A549 (cell line): ENCODE measurements around the gene ANO10. TPM values are rescaled to one million over a fixed set of nuclear protein-coding genes. Genes with fewer than 3 reads are reported as not detected.

ENCODE experiments used
- ATAC-seq, 2 experiments: fragments of 200-7000 bp in 1 of 2; fragments of >200 bp in 1 of 2; cut with Nextera tagmentation in 1 of 2; cut with Tn5 transposase in 1 of 2; 3 replicates each; pipeline versions ENCODE4 v1.8.0 to v1.9.1; 2018 to 2020; ENCODE audit warnings: mild to moderate bottlenecking in 1 of 2, moderate library complexity in 1 of 2
- CTCF ChIA-PET: fragments of 300-600 bp; sonication (Branson Sonifier 250); formaldehyde crosslinking; extraction: SDS; loops from one replicate; lab custom pipeline; 2021; ENCODE audit warnings: antibody characterized with exemption, inconsistent platforms; lab: Yijun Ruan, JAX
- POLR2A ChIA-PET: fragments of 350-600 bp; formaldehyde crosslinking; extraction: SDS; loops from one replicate; lab custom pipeline; 2021; ENCODE audit warnings: antibody characterized with exemption, inconsistent platforms; lab: Yijun Ruan, JAX
- DNase-seq, 2 experiments: peaks; one replicate each; pipeline versions ENCODE4 v3.0.0 to v3.0.0-alpha.2; 2011 to 2016; ENCODE audit warnings: low read depth in 1 of 2, low spot score in 1 of 2
- FAIRE-seq: peaks from 2 replicates; lab custom pipeline; 2011; peaks lifted over from hg19 to GRCh38; lab: Jason Lieb, UNC
- H3K27ac ChIP-seq, 2 experiments: fragments of >200 bp; sonication (Bioruptor Twin); formaldehyde crosslinking; 3 replicates each; pipeline ENCODE4 v1.5.1; 2016 to 2017
- H3K4me1 ChIP-seq: fragments of >200 bp; sonication (Bioruptor Twin); formaldehyde crosslinking; 3 replicates; pipeline ENCODE4 v1.6.1; 2016
- H3K4me2 ChIP-seq: fragments of >200 bp; sonication (Bioruptor Twin); formaldehyde crosslinking; 3 replicates; pipeline ENCODE4 v1.6.1; 2016
- H3K4me3 ChIP-seq: fragments of >200 bp; sonication (Bioruptor Twin); formaldehyde crosslinking; 3 replicates; pipeline ENCODE4 v1.5.1; 2016
- H3K9me3 ChIP-seq: fragments of >200 bp; sonication (Bioruptor Twin); formaldehyde crosslinking; 3 replicates; pipeline ENCODE4 v1.6.1; 2016
- CBX2 ChIP-seq: fragments of 200-600 bp; sonication (generic); IDR thresholded peaks from 2 replicates; pipeline ENCODE4 v1.6.1; 2016; ENCODE audit warnings: low read depth, mild to moderate bottlenecking, borderline replicate concordance
- EHF ChIP-seq: fragments of 250-450 bp; sonication (Bioruptor Pico); IDR thresholded peaks from 2 replicates; pipeline ENCODE4 v1.5.0; 2020; ENCODE audit warnings: mild to moderate bottlenecking
- EHMT2 ChIP-seq: fragments of 200-600 bp; sonication (generic); IDR thresholded peaks from 2 replicates; pipeline ENCODE4 v1.6.1; 2016; ENCODE audit warnings: antibody characterized with exemption, low read depth, mild to moderate bottlenecking, moderate library complexity
- FOSB ChIP-seq: fragments of 250-450 bp; sonication (Bioruptor Pico); IDR thresholded peaks from 2 replicates; pipeline ENCODE4 v1.5.0; 2020; ENCODE audit warnings: mild to moderate bottlenecking, moderate library complexity
- GATA3 ChIP-seq: IDR thresholded peaks from 2 replicates; pipeline ENCODE4 v1.6.1; 2012; ENCODE audit warnings: borderline replicate concordance
- HEYL ChIP-seq: fragments of 250-450 bp; sonication (Bioruptor Pico); IDR thresholded peaks from 2 replicates; pipeline ENCODE4 v1.8.0; 2021; ENCODE audit warnings: mild to moderate bottlenecking, moderate library complexity
- HOXA7 ChIP-seq: fragments of 250-450 bp; sonication (Bioruptor Pico); IDR thresholded peaks from 2 replicates; pipeline ENCODE4 v1.5.0; 2020; ENCODE audit warnings: mild to moderate bottlenecking, moderate library complexity
- HOXB13 ChIP-seq: fragments of 250-450 bp; sonication (Bioruptor Pico); IDR thresholded peaks from 2 replicates; pipeline ENCODE4 v1.5.0; 2020; ENCODE audit warnings: low read depth, mild to moderate bottlenecking, moderate library complexity
- KDM1A ChIP-seq: fragments of 200-600 bp; sonication (generic); IDR thresholded peaks from 2 replicates; pipeline ENCODE4 v1.6.1; 2016; ENCODE audit warnings: low read depth, mild to moderate bottlenecking
- MAFK ChIP-seq: fragments of 450-650 bp; IDR thresholded peaks from 2 replicates; pipeline ENCODE4 v1.6.1; 2014; ENCODE audit not compliant: partially characterized antibody
- MYC ChIP-seq: IDR thresholded peaks from 2 replicates; pipeline ENCODE4 v1.6.1; 2012; ENCODE audit warnings: mild to moderate bottlenecking, inconsistent platforms, low read length, improper control_type of control experiment, borderline replicate concordance
- PBX3 ChIP-seq: IDR thresholded peaks from 2 replicates; pipeline ENCODE4 v1.6.1; 2012
- POLR2AphosphoS2 ChIP-seq: conservative IDR thresholded peaks from 2 replicates; pipeline ENCODE4 v1.6.1; 2012; ENCODE audit warnings: low read length, improper control_type of control experiment, inconsistent platforms
- RARB ChIP-seq: fragments of 250-450 bp; sonication (Bioruptor Pico); IDR thresholded peaks from 2 replicates; pipeline ENCODE4 v1.8.0; 2021; ENCODE audit warnings: mild to moderate bottlenecking, moderate library complexity
- REST ChIP-seq: fragments of 200-600 bp; sonication (generic); IDR thresholded peaks from 2 replicates; pipeline ENCODE4 v1.6.1; 2016; ENCODE audit warnings: antibody characterized with exemption, mild to moderate bottlenecking, moderate library complexity
- RNF2 ChIP-seq: fragments of 200-600 bp; sonication (generic); IDR thresholded peaks from 2 replicates; pipeline ENCODE4 v1.6.1; 2016; ENCODE audit warnings: low read depth, mild to moderate bottlenecking, antibody characterized with exemption, moderate library complexity, borderline replicate concordance
- TFCP2L1 ChIP-seq: fragments of 250-450 bp; sonication (Bioruptor Pico); IDR thresholded peaks from 2 replicates; pipeline ENCODE4 v1.5.0; 2021; ENCODE audit warnings: mild to moderate bottlenecking
- ZFP36 ChIP-seq: fragments of 450-650 bp; IDR thresholded peaks from 2 replicates; pipeline ENCODE4 v1.6.1; 2014; ENCODE audit warnings: borderline replicate concordance; ENCODE audit not compliant: partially characterized antibody
- ZNF302 ChIP-seq: fragments of 250-450 bp; sonication (Bioruptor Pico); IDR thresholded peaks from 2 replicates; pipeline ENCODE4 v1.9.0; 2021; ENCODE audit warnings: inconsistent platforms, mild to moderate bottlenecking, moderate library complexity
- WGBS: methylation state at CpG from one replicate; pipeline ENCODE4 v1.1.6; 2017; ENCODE audit errors: missing lambda C conversion rate; 5-methylcytosine and 5-hydroxymethylcytosine counted together
- polyA plus RNA-seq, 4 experiments: library from polyadenylated mRNA; depleted of rRNA in 3 of 4; stranded (reverse); fragments of >200 nt; fragmentation: RNase III in 1 of 4; extraction: RNeasy Plus Mini Kit Qiagen cat#74134 plus additional on column Dnase treatment in 1 of 4; gene quantifications; 2 replicates in 3 of 4; 3 replicates in 1 of 4; pipeline ENCODE4 v1.2.3, GENCODE V29; 2011 to 2017
- TF ChIP-seq, protein P1 (sequence below): fragments of >200 bp; sonication (Bioruptor Twin); formaldehyde crosslinking; IDR thresholded peaks from 2 replicates; pipeline ENCODE4 v1.6.1; 2016
- TF ChIP-seq, protein P2 (sequence below): fragments of 150-350 bp; IDR thresholded peaks from 2 replicates; pipeline ENCODE4 v1.6.1; 2014; ENCODE audit warnings: low read depth, mild to moderate bottlenecking, low read length

ANO10 gene
- polyA plus RNA-seq, 2 of the 4 experiments (the other 2 are of a cell fraction) = 20.0 to 22.8 TPM

- FAIRE-seq (no peak), ATAC-seq (no peak), DNase-seq (no peak)
- ChIA-PET POLR2A (no interaction called here), CTCF (no interaction called here)
- Histone ChIP-seq H3K9me3 (peaks cover 22% of the 10 kb centered on the region), H3K4me2 (no peak overlapping the region), H3K27ac (no peak overlapping the region), H3K4me1 (no peaks in the 10 kb centered on the region), H3K4me3 (no peak overlapping the region)
- WGBS = 69% methylated on average over 4 of the region's 4 CpGs
- TF ChIP-seq REST (no peak), HOXA7 (no peak), CBX2 (no peak), POLR2AphosphoS2 (no peak), HEYL (CRISPR knock-in tag) (no peak), MYC (no peak), EHMT2 (no peak), GATA3 (no peak), ZFP36 (no peak), RARB (CRISPR knock-in tag) (no peak), KDM1A (no peak), TFCP2L1 (no peak), FOSB (CRISPR knock-in tag) (no peak)
- TF ChIP-seq, protein P1, sequence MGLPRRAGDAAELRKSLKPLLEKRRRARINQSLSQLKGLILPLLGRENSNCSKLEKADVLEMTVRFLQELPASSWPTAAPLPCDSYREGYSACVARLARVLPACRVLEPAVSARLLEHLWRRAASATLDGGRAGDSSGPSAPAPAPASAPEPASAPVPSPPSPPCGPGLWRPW = no peak
- TF ChIP-seq, protein P2, sequence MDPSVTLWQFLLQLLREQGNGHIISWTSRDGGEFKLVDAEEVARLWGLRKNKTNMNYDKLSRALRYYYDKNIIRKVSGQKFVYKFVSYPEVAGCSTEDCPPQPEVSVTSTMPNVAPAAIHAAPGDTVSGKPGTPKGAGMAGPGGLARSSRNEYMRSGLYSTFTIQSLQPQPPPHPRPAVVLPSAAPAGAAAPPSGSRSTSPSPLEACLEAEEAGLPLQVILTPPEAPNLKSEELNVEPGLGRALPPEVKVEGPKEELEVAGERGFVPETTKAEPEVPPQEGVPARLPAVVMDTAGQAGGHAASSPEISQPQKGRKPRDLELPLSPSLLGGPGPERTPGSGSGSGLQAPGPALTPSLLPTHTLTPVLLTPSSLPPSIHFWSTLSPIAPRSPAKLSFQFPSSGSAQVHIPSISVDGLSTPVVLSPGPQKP = no peak
These were observed 267.7 kb downstream of the ANO10 start for GRCh38 chr3:43353923-43354670.

- no peak overlapping the region for H3K27ac ChIP-seq
- no peaks in the 10 kb centered on the region for H3K4me1 ChIP-seq
- DNase-seq = no peak
- CTCF ChIA-PET = no interaction called here
- no peak overlapping the region for H3K4me2 ChIP-seq
- POLR2A ChIA-PET = no interaction called here
- ATAC-seq = no peak
- no peak for TF ChIP-seq ZNF302 (CRISPR knock-in tag)
- no peak for TF ChIP-seq HOXB13 (CRISPR knock-in tag)
- no peak for TF ChIP-seq ZFP36
- no peak for TF ChIP-seq PBX3
- no peak for TF ChIP-seq RNF2
- TF ChIP-seq MAFK = no peak
- no peak for TF ChIP-seq EHF (CRISPR knock-in tag)
- no peak for TF ChIP-seq FOSB (CRISPR knock-in tag)
- WGBS = 68% methylated on average over 1 of the region's 1 CpG
- H3K9me3 ChIP-seq = peaks cover 22% of the 10 kb centered on the region
- no peak overlapping the region for H3K4me3 ChIP-seq
- no peak for FAIRE-seq
These were observed 268.4 kb downstream of the ANO10 start for GRCh38 chr3:43353393-43353792.
